Jurkat, Clone E6-1 (cell line): ENCODE measurements around the gene NFS1.

Experiments
- DNase-seq: peaks from one replicate; pipeline ENCODE4 v3.0.0-alpha.2; 2011; ENCODE audit warnings: low read depth, low spot score
- H3K4me3 ChIP-seq: 2 replicates; pipeline ENCODE4 v1.5.1; 2011; ENCODE audit warnings: mild to moderate bottlenecking, low read length, control low read depth, moderate library complexity

NFS1 gene

GRCh38 chr20:35653893-35654292 is 45.3 kb downstream of the NFS1 start:
- no peak overlapping the region for H3K4me3 ChIP-seq
- DNase-seq: no peak

GRCh38 chr20:35653430-35653734 is 45.8 kb downstream of the NFS1 start:
- no peak overlapping the region for H3K4me3 ChIP-seq
- no peak for DNase-seq

- no peak overlapping the region for H3K4me3 ChIP-seq
- DNase-seq: no peak
Observed at GRCh38 chr20:35652641-35653429, 46.3 kb downstream of the NFS1 start.

GRCh38 chr20:35651958-35652357 is 47.2 kb downstream of the NFS1 start:
- DNase-seq: no peak
- H3K4me3 ChIP-seq: no peak overlapping the region

- H3K4me3 ChIP-seq: no peak overlapping the region
Observed at GRCh38 chr20:35650632-35651031, 48.5 kb downstream of the NFS1 start.

GRCh38 chr20:35648836-35649235 is 50.3 kb downstream of the NFS1 start:
- no peak for DNase-seq

More at GRCh38 chr20:35650632-35651031, 48.5 kb downstream of the NFS1 start:
- no peak for DNase-seq

GRCh38 chr20:35644806-35645205 is 54.3 kb downstream of the NFS1 start:
- H3K4me3 ChIP-seq: no peak overlapping the region
- no peak for DNase-seq

More at GRCh38 chr20:35648836-35649235, 50.3 kb downstream of the NFS1 start:
- H3K4me3 ChIP-seq: no peak overlapping the region

- DNase-seq: no peak
Observed at GRCh38 chr20:35643045-35643444, 56.1 kb downstream of the NFS1 start.

GRCh38 chr20:35641743-35642142 is 57.4 kb downstream of the NFS1 start:
- DNase-seq: no peak
- no peak overlapping the region for H3K4me3 ChIP-seq

More at GRCh38 chr20:35643045-35643444, 56.1 kb downstream of the NFS1 start:
- no peak overlapping the region for H3K4me3 ChIP-seq

GRCh38 chr20:35640724-35641123 is 58.4 kb downstream of the NFS1 start:
- DNase-seq: no peak
- no peak overlapping the region for H3K4me3 ChIP-seq

- DNase-seq: no peak
- H3K4me3 ChIP-seq: no peak overlapping the region
Observed at GRCh38 chr20:35638751-35639150, 60.4 kb downstream of the NFS1 start.

- no peak overlapping the region for H3K4me3 ChIP-seq
- DNase-seq: no peak
Observed at GRCh38 chr20:35637276-35637675, 61.9 kb downstream of the NFS1 start.

GRCh38 chr20:35636095-35636494 is 63.1 kb downstream of the NFS1 start:
- no peak overlapping the region for H3K4me3 ChIP-seq
- DNase-seq: no peak

GRCh38 chr20:35635652-35636051 is 63.5 kb downstream of the NFS1 start:
- DNase-seq: no peak
- H3K4me3 ChIP-seq: no peak overlapping the region

GRCh38 chr20:35632539-35633115 is 66.5 kb downstream of the NFS1 start:
- no peak overlapping the region for H3K4me3 ChIP-seq
- no peak for DNase-seq

GRCh38 chr20:35630636-35631035 is 68.5 kb downstream of the NFS1 start:
- DNase-seq: no peak
- no peak overlapping the region for H3K4me3 ChIP-seq

GRCh38 chr20:35629427-35630145 is 69.6 kb downstream of the NFS1 start:
- DNase-seq: no peak

GRCh38 chr20:35627121-35627520 is 72.0 kb downstream of the NFS1 start:
- DNase-seq: no peak

More at GRCh38 chr20:35629427-35630145, 69.6 kb downstream of the NFS1 start:
- no peak overlapping the region for H3K4me3 ChIP-seq

GRCh38 chr20:35626386-35627001 is 72.7 kb downstream of the NFS1 start:
- H3K4me3 ChIP-seq: no peak overlapping the region
- DNase-seq: no peak

More at GRCh38 chr20:35627121-35627520, 72.0 kb downstream of the NFS1 start:
- H3K4me3 ChIP-seq: no peak overlapping the region
